T-helper 9 cell (primary cell): ENCODE measurements around the gene CXCL17.

Experiments
- DNase-seq: peaks from one replicate; pipeline ENCODE4 v3.0.0-alpha.2; 2020

Gene CXCL17

GRCh38 chr19:42423462-42424344 is 19.0 kb downstream of the CXCL17 start:
- DNase-seq = peak; percentile 87

- peak; percentile 53 for DNase-seq
Measured at GRCh38 chr19:42422901-42423461, 19.8 kb downstream of the CXCL17 start.

- no peak for DNase-seq
Measured at GRCh38 chr19:42422092-42422900, 20.4 kb downstream of the CXCL17 start.

- DNase-seq = no peak
Measured at GRCh38 chr19:42421591-42422031, 21.1 kb downstream of the CXCL17 start.

- no peak for DNase-seq
Measured at GRCh38 chr19:42421101-42421500, 21.6 kb downstream of the CXCL17 start.

- peak; percentile 74 for DNase-seq
Measured at GRCh38 chr19:42420055-42420544, 22.6 kb downstream of the CXCL17 start.

- DNase-seq = no peak
Measured at GRCh38 chr19:42419309-42419708, 23.4 kb downstream of the CXCL17 start.

- DNase-seq = no peak
Measured at GRCh38 chr19:42412661-42413076, 30.1 kb downstream of the CXCL17 start.

GRCh38 chr19:42412227-42412626 is 30.5 kb downstream of the CXCL17 start:
- no peak for DNase-seq

- no peak for DNase-seq
Measured at GRCh38 chr19:42411581-42412178, 31.1 kb downstream of the CXCL17 start.

GRCh38 chr19:42410371-42410770 is 32.4 kb downstream of the CXCL17 start:
- DNase-seq = no peak

GRCh38 chr19:42409477-42409876 is 33.3 kb downstream of the CXCL17 start:
- no peak for DNase-seq

- no peak for DNase-seq
Measured at GRCh38 chr19:42407816-42408175, 35.0 kb downstream of the CXCL17 start.

- DNase-seq = no peak
Measured at GRCh38 chr19:42407085-42407815, 35.5 kb downstream of the CXCL17 start.

GRCh38 chr19:42406111-42406510 is 36.6 kb downstream of the CXCL17 start:
- no peak for DNase-seq

- DNase-seq = no peak
Measured at GRCh38 chr19:42403586-42403985, 39.2 kb downstream of the CXCL17 start.

GRCh38 chr19:42402376-42403116 is 40.2 kb downstream of the CXCL17 start:
- no peak for DNase-seq

- DNase-seq = peak; percentile 84
Measured at GRCh38 chr19:42401365-42402303, 41.1 kb downstream of the CXCL17 start.

GRCh38 chr19:42400404-42400803 is 42.3 kb downstream of the CXCL17 start:
- DNase-seq = no peak
